SK-N-SH (cell line): ENCODE measurements around the gene DENND1C.

Source experiments
- GABPA ChIP-seq: IDR thresholded peaks from 2 replicates; pipeline ENCODE4 v1.4.0; 2012; ENCODE audit warnings: low read depth, mild to moderate bottlenecking
- JUND ChIP-seq: IDR thresholded peaks from 2 replicates; pipeline ENCODE4 v1.4.0; 2012
- NFIC ChIP-seq: IDR thresholded peaks from 2 replicates; pipeline ENCODE4 v1.4.0; 2012; ENCODE audit warnings: borderline replicate concordance
- NRF1 ChIP-seq: IDR thresholded peaks from 2 replicates; pipeline ENCODE4 v1.6.1; 2012; ENCODE audit warnings: low read depth, mild to moderate bottlenecking, low read length
- TAF1 ChIP-seq: IDR thresholded peaks from 2 replicates; pipeline ENCODE4 v1.6.1; 2012; ENCODE audit warnings: low read depth, mild to moderate bottlenecking, low read length, moderate library complexity, borderline replicate concordance
- TF ChIP-seq, protein P1 (sequence below): fragments of 200-600 bp; sonication (generic); IDR thresholded peaks from 2 replicates; pipeline ENCODE4 v1.6.1; 2017; ENCODE audit warnings: antibody characterized with exemption, mild to moderate bottlenecking, moderate library complexity
- TF ChIP-seq, protein P2 (sequence below): IDR thresholded peaks from 2 replicates; pipeline ENCODE4 v1.6.1; 2012; ENCODE audit warnings: mild to moderate bottlenecking, low read depth, low read length, moderate library complexity
- TF ChIP-seq, protein P3 (sequence below): IDR thresholded peaks from 2 replicates; pipeline ENCODE4 v1.4.0; 2012; ENCODE audit warnings: low read depth

DNA sequence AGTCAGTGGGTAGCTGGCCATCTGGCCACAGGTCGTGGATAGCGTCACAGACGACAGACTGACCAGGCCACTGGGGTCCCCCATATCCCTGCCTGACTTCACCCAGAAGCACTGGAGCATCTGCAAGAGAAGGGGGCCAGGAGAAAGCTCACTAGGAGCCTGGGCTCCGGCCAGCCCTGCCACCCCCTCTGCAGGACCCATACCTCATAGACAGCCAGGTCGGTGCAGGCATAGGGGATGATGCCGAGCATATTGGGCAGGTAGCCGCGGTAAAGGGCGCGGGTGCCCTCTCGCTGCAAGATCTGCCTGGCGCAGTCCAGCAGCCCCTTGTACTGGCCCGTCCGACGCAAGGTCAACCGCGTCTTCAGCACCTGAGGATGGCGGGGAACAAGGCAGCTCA, 54.5 kb downstream of the DENND1C start:
- no peak for TF ChIP-seq NFIC
- TF ChIP-seq, protein P1, sequence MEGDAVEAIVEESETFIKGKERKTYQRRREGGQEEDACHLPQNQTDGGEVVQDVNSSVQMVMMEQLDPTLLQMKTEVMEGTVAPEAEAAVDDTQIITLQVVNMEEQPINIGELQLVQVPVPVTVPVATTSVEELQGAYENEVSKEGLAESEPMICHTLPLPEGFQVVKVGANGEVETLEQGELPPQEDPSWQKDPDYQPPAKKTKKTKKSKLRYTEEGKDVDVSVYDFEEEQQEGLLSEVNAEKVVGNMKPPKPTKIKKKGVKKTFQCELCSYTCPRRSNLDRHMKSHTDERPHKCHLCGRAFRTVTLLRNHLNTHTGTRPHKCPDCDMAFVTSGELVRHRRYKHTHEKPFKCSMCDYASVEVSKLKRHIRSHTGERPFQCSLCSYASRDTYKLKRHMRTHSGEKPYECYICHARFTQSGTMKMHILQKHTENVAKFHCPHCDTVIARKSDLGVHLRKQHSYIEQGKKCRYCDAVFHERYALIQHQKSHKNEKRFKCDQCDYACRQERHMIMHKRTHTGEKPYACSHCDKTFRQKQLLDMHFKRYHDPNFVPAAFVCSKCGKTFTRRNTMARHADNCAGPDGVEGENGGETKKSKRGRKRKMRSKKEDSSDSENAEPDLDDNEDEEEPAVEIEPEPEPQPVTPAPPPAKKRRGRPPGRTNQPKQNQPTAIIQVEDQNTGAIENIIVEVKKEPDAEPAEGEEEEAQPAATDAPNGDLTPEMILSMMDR = no peak
- TF ChIP-seq, protein P2, sequence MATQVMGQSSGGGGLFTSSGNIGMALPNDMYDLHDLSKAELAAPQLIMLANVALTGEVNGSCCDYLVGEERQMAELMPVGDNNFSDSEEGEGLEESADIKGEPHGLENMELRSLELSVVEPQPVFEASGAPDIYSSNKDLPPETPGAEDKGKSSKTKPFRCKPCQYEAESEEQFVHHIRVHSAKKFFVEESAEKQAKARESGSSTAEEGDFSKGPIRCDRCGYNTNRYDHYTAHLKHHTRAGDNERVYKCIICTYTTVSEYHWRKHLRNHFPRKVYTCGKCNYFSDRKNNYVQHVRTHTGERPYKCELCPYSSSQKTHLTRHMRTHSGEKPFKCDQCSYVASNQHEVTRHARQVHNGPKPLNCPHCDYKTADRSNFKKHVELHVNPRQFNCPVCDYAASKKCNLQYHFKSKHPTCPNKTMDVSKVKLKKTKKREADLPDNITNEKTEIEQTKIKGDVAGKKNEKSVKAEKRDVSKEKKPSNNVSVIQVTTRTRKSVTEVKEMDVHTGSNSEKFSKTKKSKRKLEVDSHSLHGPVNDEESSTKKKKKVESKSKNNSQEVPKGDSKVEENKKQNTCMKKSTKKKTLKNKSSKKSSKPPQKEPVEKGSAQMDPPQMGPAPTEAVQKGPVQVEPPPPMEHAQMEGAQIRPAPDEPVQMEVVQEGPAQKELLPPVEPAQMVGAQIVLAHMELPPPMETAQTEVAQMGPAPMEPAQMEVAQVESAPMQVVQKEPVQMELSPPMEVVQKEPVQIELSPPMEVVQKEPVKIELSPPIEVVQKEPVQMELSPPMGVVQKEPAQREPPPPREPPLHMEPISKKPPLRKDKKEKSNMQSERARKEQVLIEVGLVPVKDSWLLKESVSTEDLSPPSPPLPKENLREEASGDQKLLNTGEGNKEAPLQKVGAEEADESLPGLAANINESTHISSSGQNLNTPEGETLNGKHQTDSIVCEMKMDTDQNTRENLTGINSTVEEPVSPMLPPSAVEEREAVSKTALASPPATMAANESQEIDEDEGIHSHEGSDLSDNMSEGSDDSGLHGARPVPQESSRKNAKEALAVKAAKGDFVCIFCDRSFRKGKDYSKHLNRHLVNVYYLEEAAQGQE = no peak
- TF ChIP-seq NRF1 = no peak
- TF ChIP-seq TAF1 = no peak
- TF ChIP-seq, protein P3, sequence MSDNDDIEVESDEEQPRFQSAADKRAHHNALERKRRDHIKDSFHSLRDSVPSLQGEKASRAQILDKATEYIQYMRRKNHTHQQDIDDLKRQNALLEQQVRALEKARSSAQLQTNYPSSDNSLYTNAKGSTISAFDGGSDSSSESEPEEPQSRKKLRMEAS = no peak
- TF ChIP-seq JUND = no peak
- TF ChIP-seq GABPA = no peak
